ENCODE results near the gene ZNF33A. TPM values are rescaled to one million over a fixed set of nuclear protein-coding genes. Genes with fewer than 3 reads are reported as not detected.

The ZNF33A gene
- total RNA-seq, 1 donor from 2014 or later, result 21.3 TPM

- FAIRE-seq (no peak), DNase-seq (ENCODE audit: low read depth) (no peak)
- H3K27me3 ChIP-seq (ENCODE audit: control insufficient read depth, insufficient read depth, low read length), result no peaks in the 10 kb centered on the region
- H3K36me3 ChIP-seq (ENCODE audit: control insufficient read depth, insufficient read depth, low read length), result peaks cover 2% of the 10 kb centered on the region
- peak overlapping the region; percentile 68 for H3K4me3 ChIP-seq (ENCODE audit: low read depth, low read length)
- TF ChIP-seq CTCF (IDR thresholded peaks at IDR 0.05; ENCODE audit: insufficient read depth, low read length, severe bottlenecking), result no peak
Measured at GRCh38 chr10:38093816-38094157, 83.3 kb downstream of the ZNF33A start.

- FAIRE-seq (no peak), DNase-seq (ENCODE audit: low read depth) (peak; percentile 93)
- Histone ChIP-seq H3K4me3 (ENCODE audit: low read depth, low read length) (peak within 1 kb of the TSS; percentile 68), H3K27me3 (ENCODE audit: control insufficient read depth, insufficient read depth, low read length) (no peaks in the 10 kb centered on the region), H3K36me3 (ENCODE audit: control insufficient read depth, insufficient read depth, low read length) (peaks cover 2% of the 10 kb centered on the region)
- TF ChIP-seq CTCF (IDR thresholded peaks at IDR 0.05; ENCODE audit: insufficient read depth, low read length, severe bottlenecking), result no peak
Measured at GRCh38 chr10:38094158-38094926, 83.9 kb downstream of the ZNF33A start, which contains the start of gene ZNF37A. ZNF37A (plus strand) TSS chr10:38094337; CDS start chr10:38096618, 2,281 bp downstream.

GRCh38 chr10:38094927-38095574, 84.6 kb downstream of the ZNF33A start:
- H3K4me3 ChIP-seq (ENCODE audit: low read depth, low read length), result peak overlapping the region; percentile 68
- TF ChIP-seq CTCF (IDR thresholded peaks at IDR 0.05; ENCODE audit: insufficient read depth, low read length, severe bottlenecking), result no peak
- FAIRE-seq (no peak), DNase-seq (ENCODE audit: low read depth) (no peak)
- no peaks in the 10 kb centered on the region for H3K27me3 ChIP-seq (ENCODE audit: control insufficient read depth, insufficient read depth, low read length)
- H3K36me3 ChIP-seq (ENCODE audit: control insufficient read depth, insufficient read depth, low read length), result peaks cover 2% of the 10 kb centered on the region

GRCh38 chr10:38102880-38103279, 92.4 kb downstream of the ZNF33A start:
- DNase-seq (ENCODE audit: low read depth) (no peak), FAIRE-seq (no peak)
- no peak overlapping the region for H3K4me3 ChIP-seq (ENCODE audit: low read depth, low read length)
- peaks cover 4% of the 10 kb centered on the region for H3K36me3 ChIP-seq (ENCODE audit: control insufficient read depth, insufficient read depth, low read length)
- no peaks in the 10 kb centered on the region for H3K27me3 ChIP-seq (ENCODE audit: control insufficient read depth, insufficient read depth, low read length)
- no peak for TF ChIP-seq CTCF (IDR thresholded peaks at IDR 0.05; ENCODE audit: insufficient read depth, low read length, severe bottlenecking)

- no peaks in the 10 kb centered on the region for H3K27me3 ChIP-seq (ENCODE audit: control insufficient read depth, insufficient read depth, low read length)
- no peak overlapping the region for H3K4me3 ChIP-seq (ENCODE audit: low read depth, low read length)
- TF ChIP-seq CTCF (IDR thresholded peaks at IDR 0.05; ENCODE audit: insufficient read depth, low read length, severe bottlenecking), result no peak
- no peak for DNase-seq (ENCODE audit: low read depth)
- H3K36me3 ChIP-seq (ENCODE audit: control insufficient read depth, insufficient read depth, low read length), result peaks cover 4% of the 10 kb centered on the region
- no peak for FAIRE-seq
Measured at GRCh38 chr10:38103756-38104155, 93.3 kb downstream of the ZNF33A start.

Data from bronchial epithelial cell (primary cell).